ENCODE measurements around the gene LYZL4. TPM values are rescaled to one million over a fixed set of nuclear protein-coding genes. Genes with fewer than 3 reads are reported as not detected.

The LYZL4 gene
- polyA plus RNA-seq, 1 donor from 2014 or later, result not detected

- no peak overlapping the region for H3K4me2 ChIP-seq (ENCODE audit: low read length)
These were observed 35.1 kb downstream of the LYZL4 start for GRCh38 chr3:42375121-42375800.

GRCh38 chr3:42371776-42372175 lies 38.6 kb downstream of the LYZL4 start:
- H4K20me1 ChIP-seq (ENCODE audit: insufficient read depth), result no peaks in the 10 kb centered on the region

More at GRCh38 chr3:42375121-42375800, 35.1 kb downstream of the LYZL4 start:
- H3K9me3 ChIP-seq (ENCODE audit: low read length), result no peaks in the 10 kb centered on the region
- no peaks in the 10 kb centered on the region for H3K9me2 ChIP-seq (ENCODE audit: insufficient read depth, low read length)
- H3K27me3 ChIP-seq (ENCODE audit: insufficient read depth, low read depth, low read length), result no peaks in the 10 kb centered on the region
- H3K4me3 ChIP-seq (ENCODE audit: low read length), result no peak overlapping the region
- H2AFZ ChIP-seq (ENCODE audit: low read depth, low read length), result no peak overlapping the region
- TF ChIP-seq MXI1 (conservative IDR thresholded peaks at IDR 0.05; ENCODE audit: poor library complexity, severe bottlenecking), result no peak
- no peak for TF ChIP-seq POLR2AphosphoS5 (IDR thresholded peaks at IDR 0.05)
- TF ChIP-seq REST (IDR thresholded peaks at IDR 0.05; ENCODE audit: borderline replicate concordance), result no peak
- TF ChIP-seq EZH2 (IDR thresholded peaks at IDR 0.05; ENCODE audit: borderline replicate concordance, insufficient read depth, low read length, poor library complexity, severe bottlenecking), result no peak
- no peaks in the 10 kb centered on the region for H3F3A ChIP-seq (ENCODE audit: insufficient read depth, low read length, poor library complexity, severe bottlenecking)
- H3K36me3 ChIP-seq (ENCODE audit: insufficient read depth, low read length), result no peaks in the 10 kb centered on the region
- no peaks in the 10 kb centered on the region for H3K79me2 ChIP-seq (replicated peaks; ENCODE audit: insufficient read depth, low read length)
- no peaks in the 10 kb centered on the region for H4K20me1 ChIP-seq (ENCODE audit: insufficient read depth)
- no peak overlapping the region for H3K9ac ChIP-seq (ENCODE audit: low read length)
- H3K27ac ChIP-seq (ENCODE audit: low read length), result no peak overlapping the region

More at GRCh38 chr3:42371776-42372175, 38.6 kb downstream of the LYZL4 start:
- H3K79me2 ChIP-seq (replicated peaks; ENCODE audit: insufficient read depth, low read length), result no peaks in the 10 kb centered on the region
- no peak overlapping the region for H2AFZ ChIP-seq (ENCODE audit: low read depth, low read length)
- no peaks in the 10 kb centered on the region for H3K9me3 ChIP-seq (ENCODE audit: low read length)
- TF ChIP-seq EP300 (conservative IDR thresholded peaks at IDR 0.05; ENCODE audit: poor library complexity, severe bottlenecking) (no peak), CTCF (IDR thresholded peaks at IDR 0.05; ENCODE audit: poor library complexity, severe bottlenecking) (no peak), REST (IDR thresholded peaks at IDR 0.05; ENCODE audit: borderline replicate concordance) (no peak), TAF1 (IDR thresholded peaks at IDR 0.05; ENCODE audit: low read depth) (no peak), RAD21 (conservative IDR thresholded peaks at IDR 0.05) (no peak)
- no peaks in the 10 kb centered on the region for H3K36me3 ChIP-seq (ENCODE audit: insufficient read depth, low read length)
- no peaks in the 10 kb centered on the region for H3K9me2 ChIP-seq (ENCODE audit: insufficient read depth, low read length)
- H3K9ac ChIP-seq (ENCODE audit: low read length), result no peak overlapping the region
- no peak overlapping the region for H3K4me3 ChIP-seq (ENCODE audit: low read length)
- H3K4me2 ChIP-seq (ENCODE audit: low read length), result no peak overlapping the region
- H3K27me3 ChIP-seq (ENCODE audit: insufficient read depth, low read depth, low read length), result no peaks in the 10 kb centered on the region
- H3K27ac ChIP-seq (ENCODE audit: low read length), result no peak overlapping the region
- no peaks in the 10 kb centered on the region for H3F3A ChIP-seq (ENCODE audit: insufficient read depth, low read length, poor library complexity, severe bottlenecking)
